HK-2 (cell line): ENCODE results near the gene CD74.
"Not testable (repeated sequence)": the region's sequence is repeated elsewhere in the genome, so short reads cannot be mapped to it uniquely, and the experiment has no call there.

Source experiments
- DNase-seq: peaks from one replicate; pipeline ENCODE4 v3.0.0-alpha.2; 2018; ENCODE audit not compliant: unreplicated experiment

CD74 gene

DNA sequence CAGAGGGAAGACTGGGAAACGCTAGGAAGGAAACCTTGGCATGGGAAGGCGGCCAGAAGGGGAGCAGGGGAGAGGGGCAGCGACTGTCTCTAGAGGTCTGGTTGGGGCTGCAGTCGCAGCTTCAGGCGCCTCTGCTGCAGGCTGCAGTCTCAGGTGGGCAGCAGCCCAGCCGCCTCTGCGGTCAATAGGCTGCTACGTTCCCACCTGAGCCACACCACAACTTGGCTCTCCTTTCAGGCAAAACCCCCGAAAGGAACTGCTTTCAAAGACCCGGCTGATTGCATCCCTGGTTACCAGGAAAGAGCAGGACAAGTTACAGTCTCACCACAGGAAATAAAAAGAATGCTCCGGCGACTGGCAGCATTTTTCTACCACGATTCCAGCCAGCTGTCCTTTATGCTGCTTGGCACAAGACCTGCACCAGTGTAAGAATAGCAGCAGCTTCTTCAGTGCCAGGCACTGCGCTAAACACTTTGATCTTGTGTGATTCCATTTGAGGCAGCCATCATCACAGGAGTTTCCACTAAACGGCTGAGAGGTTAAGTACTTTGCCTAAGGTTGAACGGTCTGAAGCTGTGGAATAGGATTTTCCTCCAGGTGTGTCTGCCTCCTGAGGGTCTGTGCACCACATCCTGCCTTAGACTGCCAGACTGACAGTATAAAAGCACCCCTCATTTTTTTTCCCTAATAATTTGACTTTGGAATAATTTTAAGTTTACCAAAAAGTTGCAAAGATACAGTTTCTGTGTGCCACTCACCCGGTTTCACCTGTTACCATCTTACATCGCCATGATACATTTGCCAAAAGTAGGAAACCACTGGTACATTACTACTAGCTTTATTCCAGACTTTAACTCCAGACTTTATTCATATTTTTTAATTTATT, 29.3 kb upstream of the CD74 start:
- DNase-seq, result no peak

DNA sequence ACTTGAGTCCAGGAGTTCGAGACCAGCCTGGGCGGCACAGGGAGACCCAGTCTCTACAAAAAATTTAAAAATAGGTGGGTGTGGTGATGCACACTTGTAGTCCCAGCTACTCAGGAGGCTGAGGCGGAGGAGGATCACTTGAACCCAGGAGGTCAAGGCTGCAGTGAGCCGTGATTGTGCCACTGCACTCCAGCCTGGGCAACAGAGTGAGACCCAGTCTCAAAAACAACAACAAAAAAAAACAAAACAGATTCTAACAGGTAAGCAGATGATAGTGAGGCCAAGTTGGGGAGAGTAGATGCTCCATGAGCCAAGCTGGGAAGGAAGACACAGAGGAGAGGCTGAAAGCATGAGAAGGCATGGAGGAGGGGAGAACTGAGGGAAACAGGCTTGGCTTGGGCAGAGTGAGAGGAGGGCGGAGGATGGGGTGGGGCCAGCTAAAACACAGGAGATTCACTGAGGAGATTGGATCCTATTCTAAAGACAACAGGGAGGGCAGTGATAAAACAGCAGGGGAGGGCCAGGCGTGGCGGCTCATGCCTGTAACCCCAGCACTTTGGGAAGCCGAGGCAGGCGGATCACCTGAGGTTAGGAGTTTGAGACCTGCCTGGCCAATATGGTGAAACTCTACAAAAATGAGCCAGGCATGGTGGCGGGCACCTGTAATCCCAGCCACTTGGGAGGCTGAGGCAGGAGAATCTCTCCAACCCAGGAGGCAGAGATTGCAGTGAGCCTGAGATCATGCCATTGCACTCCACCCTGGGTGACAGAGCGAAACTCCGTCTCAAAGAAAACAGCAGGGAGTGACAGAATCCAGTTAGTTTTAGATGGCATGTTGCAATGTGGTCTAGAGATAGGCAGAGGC, 28.5 kb upstream of the CD74 start:
- no peak for DNase-seq

DNA sequence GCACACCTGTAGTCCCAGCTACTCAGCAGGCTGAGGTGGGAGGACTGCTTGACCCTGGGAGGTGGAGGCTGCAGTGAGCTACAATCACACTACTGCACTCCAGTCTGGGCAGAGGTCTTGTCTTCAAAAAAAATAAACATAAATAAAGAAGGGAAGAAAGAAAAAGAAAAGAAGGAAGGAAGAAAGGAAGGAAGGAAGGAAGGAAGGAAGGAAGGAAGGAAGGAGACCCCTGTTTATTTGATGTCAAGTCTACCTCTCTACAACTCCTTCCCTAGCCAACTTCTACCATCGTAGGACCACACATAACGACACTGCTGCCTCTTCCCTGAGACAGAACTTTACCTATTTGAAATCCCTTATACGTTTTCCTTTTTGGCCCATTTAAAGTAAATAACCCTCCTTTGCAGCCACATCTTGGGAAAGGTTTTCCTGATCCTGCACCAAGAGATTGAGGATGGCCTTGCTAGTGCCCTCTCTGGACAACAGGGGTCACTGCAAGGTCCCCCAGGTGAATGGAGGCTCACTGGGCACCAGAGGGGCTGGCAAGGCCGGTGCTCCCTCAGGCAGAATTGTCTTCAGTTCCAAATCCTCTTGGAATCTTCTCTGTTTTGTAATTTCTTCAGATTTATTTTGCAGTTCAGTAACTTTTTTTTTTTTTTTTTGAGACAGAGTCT, 26.3 kb upstream of the CD74 start:
- DNase-seq, result no peak

DNA sequence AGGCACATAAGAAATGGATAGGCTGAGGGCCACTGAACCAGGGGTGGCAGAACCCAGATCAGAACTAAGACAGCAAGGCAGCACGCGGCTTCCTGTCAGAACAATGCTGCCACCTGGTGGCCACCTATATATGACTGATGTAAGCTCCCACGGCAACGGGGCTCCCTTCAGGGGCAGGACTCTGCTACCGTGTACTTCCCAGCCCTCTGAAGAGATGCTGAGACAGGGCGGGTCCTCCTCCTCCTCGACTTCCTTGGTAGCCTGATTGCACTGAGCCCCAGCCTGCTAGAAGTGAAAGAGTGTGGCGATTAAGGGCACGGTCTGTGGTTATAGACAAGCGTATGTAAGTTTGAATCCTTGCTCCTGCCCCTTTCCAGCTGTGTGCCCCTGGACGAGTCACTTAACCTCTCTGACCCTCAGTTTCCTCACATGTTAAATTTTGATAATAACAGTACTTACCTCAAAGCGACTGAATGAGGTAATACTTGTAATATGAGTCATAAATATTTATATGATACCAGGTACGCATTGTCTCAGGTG, 23.5 kb upstream of the CD74 start:
- DNase-seq, result peak; percentile 75

DNA sequence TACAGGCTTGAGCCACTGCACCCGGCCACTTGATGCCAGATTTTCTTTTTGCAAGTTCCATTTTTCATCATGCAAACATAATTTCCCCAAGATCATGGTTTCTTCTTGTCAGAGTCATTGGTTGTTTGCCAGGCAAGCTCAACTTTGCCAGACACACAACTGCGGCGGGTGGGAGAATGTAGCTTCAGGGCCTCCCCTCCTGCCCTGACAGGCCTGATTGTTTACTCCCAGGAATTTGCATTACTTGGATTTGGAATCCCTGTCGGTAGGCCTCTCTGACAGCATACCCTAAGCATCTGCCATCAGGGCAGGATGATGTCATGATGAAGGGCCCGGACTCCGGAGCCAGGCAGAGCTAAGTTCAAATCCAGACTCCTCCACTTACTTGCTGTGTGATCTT, 21.8 kb upstream of the CD74 start:
- DNase-seq, result no peak

DNA sequence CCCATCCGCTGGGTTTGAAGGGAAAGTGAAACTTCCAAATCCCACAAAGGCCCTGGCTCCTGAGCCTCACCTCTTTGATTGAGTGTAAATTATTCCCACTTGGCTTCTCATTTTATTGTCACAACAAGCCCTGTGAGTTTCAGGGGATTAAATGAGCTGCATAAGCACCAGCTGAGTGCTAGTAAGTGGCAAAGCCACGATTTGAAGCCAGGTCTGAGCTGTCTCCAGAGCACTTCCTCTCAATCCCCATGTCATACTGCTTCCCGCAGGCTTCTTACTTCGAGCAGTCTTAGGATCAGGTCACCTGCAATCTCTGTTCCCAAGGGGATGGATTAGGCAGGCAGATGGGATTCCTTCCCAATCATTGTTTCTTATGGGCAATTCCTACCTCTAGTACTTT, 18.9 kb upstream of the CD74 start:
- no peak for DNase-seq

DNA sequence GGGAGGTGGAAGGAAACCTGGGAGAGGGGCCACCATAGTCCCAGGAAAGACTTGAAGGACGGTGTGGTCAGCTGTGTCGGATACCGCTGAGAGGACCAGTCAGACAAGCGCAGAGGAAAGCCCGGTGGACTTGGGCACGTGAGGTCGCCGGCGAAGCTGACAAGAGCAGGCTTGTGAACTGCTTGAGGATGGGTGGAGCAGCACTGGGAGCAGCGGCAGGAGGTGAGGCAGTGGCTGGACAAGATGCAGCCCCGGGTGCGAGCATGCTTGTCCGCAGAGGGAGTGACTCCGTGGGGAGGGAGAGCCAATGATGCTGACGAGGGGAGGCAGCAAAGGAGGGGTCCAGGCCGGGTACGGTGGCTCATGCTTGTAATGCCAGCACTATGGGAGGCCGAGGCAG, 18.3 kb upstream of the CD74 start:
- DNase-seq, result no peak

DNA sequence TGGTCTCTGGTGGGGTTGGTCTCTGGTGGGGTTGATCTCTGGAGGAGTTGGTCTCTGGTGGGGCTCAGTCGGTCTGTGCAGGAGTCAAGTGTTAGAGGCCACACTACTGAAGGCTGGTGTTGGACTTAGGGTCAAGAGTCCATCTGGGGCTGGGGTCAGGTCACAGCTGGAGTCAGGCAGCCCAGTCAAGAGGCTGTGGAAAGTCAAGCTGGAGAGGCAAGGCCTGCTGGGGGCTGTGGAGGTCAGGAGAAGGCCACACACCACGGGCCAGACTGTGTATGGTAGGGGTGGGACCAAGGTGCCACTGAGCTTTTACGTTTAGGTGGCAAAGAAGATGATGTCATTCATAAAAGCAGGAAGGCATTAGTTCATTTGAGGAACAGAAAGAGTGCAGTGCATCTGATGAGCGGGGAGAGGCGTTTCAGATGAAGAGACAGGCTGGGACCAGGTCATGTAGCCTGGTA, 16.7 kb upstream of the CD74 start:
- no peak for DNase-seq

DNA sequence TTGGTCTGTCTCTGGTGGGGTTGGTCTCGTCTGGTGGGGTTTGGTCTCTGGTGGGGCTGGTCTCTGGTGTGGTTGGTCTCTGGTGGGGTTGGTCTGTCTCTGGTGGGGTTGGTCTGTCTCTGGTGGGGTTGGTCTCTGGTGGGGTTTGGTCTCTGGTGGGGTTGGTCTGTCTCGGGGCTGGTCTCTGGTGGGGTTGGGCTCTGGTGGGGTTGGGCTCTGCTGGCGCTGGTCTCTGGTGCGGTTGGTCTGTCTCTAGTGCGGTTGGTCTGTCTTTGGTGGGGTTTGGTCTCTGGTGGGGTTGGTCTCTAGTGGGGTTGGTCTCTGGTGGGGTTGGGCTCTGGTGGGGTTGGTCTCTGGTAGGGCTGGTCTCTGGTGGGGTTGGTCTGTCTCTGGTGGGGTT, 16.3 kb upstream of the CD74 start:
- no peak for DNase-seq

DNA sequence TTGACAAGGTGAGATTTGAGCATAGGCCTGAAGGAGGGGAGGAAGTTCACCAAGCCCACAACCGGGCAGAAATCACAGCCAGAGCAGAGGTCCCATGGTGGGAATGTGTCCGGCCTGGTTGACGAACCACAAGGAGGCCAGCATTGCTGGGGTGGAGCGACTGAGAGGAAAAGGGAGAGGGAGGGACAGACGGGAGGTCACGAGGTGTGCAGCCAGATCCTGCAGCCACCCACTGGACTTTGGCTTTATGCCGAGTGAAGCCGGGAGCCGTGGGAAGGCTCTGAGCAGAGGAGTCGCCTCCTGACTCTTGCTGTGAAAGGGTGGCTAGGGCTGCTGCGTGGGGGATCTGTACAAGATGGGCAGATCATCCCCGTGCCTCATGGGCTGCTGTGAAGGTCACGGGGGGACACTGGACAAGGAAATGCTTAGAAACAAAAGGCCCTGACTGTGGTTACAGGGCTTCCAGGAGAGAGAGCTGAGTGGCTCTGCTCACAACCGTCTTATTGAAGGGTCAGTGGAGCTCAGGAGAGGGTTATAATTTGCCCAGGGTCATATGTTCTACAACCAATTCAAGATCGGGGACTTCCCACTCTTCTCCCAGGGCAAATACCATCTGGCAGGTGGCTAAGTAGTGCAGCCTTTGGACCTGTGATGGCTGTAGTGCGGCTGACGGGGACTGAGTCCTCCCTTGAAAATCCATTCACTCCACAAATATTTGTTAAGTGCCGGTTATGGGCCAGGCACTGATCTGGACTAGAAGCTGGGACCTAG, 15.6 kb upstream of the CD74 start:
- peak; percentile 66 for DNase-seq

DNA sequence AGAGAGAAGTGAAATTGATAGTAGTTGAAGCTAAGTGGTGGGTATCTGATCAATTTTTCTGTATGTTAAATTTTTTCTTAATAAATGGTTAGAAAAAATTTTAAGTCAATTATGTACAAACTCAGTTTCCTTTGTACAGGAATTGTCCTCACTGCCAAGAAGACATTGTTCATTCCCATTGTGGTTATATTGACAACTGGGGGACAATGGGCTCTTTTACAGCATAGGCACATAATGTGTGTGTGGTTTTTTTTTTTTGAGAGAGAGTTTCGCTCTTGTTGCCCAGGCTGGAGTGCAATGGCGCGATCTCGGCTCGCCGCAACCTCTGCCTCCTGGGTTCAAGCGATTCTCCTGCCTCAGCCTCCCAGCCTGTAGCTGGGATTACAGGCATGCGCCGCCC, 13.5 kb upstream of the CD74 start:
- not testable (repeated sequence) for DNase-seq

DNA sequence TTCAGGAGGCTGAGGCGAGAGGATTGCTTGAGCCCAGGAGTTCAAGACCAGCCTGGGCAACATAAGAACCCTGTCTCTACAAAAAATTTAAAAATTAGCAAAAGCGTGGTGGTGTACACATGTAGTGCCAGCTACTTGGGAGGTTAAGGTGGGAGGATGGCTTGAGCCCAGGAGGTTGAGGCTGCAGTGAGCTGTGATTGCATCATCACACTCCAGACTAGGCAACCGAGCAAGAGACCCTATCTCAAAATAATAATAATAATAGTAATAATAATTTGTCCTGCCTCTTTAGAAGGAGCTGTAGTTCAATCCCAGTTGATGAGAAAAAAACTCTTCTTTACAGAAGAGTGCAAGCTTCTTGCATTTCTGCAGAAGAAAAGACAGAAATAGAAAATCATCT, 10.0 kb upstream of the CD74 start:
- DNase-seq, result no peak

DNA sequence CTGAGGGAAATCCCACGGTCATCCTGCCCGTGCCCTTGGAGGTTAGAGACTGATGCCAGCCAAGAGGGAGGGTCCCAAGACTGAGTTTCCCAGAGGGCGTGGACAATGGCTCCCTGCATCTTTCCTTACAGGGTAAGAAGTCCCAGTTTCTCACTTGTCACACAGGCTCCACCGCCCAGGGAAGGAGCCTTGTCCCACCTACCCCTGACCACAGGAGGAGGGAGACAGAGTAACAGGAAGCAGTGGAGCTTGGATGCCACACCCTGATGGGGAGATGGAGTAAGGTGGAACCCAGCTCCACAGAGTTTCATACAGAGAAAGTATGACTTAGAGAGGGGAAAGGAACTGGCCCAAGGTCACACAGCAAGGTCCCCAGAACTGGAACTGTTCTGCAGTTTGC, 9.4 kb upstream of the CD74 start:
- no peak for DNase-seq

DNA sequence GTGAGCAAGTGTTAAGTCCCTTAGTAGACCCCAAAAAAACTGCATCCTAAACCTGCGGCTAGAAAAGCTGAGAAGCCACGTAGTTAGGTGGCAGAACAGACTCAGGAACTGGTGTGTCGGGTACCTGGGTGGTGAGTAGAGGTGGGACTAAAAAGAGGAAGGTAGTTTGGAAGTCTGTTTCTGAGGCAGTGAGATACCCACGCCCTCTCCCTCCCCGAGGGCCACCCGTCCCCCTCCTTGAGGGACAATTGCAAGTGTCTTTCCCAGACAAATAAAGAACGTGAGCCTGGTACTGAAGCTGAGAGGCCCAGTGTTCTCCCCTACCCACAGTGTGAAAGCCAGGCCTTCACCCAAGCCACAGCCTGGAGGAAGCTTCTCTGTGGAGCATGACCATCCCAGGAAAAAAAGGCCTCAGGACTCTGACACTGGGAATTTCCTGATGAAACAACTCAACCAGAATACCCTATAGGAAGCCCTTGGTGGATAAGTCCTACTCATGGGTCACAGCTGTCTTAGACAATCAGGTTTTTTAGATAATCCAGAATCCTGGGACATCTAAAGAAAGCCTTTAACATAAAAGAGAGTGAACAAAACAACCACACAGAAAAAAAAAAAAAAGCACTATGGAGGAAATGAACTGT, 7.0 kb upstream of the CD74 start:
- DNase-seq, result no peak

DNA sequence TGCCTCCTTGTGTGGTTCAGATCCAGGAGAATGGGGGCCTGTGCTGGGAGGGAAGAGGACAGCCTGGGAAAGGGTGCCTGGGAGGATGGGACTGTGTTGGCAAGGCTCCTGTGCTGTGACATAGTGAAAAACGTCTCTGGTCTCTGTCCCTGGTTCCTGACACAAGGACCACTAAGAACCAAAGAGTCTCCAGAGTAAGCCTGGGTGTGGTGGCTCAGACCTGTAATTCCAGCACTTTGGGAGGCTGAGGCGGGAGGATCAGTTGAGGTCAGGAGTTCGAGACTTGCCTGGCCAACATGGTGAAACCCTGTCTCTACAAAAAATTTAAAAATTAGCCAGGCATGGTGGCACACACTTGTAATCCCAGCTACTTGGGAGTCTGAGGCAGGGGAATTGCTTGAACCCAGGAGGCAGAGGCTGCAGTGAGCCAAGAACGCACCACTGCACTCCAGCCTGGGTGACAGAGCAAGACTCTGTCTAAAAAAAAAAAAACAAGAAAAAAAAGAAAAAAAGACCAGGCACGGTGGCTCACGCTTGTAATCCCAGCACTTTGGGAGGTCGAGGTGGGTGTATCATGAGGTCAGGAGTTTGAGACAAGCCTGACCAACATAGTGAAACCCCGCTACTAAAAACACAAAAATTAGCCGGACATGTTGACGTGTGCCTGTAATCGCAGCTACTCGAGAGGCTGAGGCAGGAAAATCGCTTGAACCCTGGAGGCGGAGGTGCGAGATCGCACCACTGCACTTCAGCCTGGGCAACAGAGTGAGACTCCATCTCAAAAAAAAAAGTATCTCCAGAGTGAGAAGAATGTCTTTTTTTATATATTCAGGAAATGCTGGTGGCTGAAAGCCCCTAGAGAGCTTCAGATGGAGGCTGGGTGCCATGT, 1.4 kb upstream of the CD74 start:
- DNase-seq, result not testable (repeated sequence)

DNA sequence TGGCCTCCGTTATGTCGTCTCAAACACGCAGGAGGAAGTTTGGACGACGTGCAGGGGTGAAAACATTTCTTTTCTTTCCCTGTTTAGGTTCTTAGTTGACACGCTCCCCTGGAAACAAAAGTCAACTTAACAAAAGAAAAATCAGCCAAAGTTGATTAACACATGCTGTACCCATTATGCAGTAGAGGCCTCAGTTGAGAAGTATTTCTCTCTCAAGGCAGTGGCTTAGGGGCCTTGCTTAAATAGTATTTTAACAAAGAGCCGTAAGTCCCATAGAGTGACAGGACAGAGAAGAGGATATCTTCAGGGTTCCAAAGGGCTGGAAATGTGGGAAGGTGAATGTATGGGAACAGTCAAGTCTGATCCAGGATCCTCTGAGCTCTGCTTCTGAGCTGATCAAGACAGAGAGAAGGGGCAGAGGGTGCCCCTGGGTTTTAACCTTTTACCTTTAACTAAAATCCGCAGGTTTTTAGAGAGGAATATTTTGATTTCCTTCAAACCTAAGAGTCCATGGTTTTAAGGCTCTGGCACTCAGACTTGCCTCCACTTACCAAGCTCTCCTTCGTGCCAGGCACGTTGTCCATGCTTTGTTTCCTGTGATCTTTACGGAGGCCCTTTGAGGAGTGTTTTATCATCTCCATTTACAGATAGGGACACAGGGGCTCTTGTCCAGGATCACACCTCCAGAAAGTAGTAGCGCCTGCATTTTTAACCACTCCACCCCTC, 629 bp upstream of the CD74 start:
- no peak for DNase-seq

DNA sequence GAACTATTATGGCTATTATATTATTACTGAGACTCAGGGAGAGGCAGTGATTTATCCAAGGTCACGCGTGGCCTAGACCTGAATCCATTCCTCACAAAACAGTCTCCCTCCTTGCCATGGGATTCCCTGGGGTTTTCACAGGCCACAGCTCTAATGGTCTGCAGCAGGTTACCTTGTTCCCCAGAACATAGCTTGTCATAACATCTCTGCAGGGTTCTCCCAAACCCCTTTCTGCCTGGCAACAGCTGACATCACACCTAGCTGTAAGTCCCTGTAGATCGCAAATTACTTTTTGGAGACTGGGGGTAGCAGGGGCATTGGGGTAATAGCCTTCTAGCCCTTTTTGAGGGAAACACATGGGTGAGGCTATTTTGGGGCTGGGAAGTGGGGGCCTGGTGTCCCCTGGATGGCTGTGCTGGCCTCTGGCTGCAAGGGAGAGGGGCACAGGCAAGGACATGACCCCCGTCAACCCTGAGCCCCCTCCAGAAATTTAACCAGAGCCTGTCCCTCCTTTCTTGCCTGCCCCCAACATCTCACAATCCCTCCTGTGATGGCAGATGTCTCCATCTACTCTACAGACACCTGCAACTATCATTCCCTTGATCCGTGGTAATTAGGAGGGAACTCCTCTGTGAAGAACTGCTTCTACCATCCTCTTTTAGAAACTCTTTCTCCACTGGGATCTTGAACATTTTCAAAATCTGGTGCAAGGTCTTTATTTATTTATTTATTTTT, 1.3 kb downstream of the CD74 start:
- no peak for DNase-seq

DNA sequence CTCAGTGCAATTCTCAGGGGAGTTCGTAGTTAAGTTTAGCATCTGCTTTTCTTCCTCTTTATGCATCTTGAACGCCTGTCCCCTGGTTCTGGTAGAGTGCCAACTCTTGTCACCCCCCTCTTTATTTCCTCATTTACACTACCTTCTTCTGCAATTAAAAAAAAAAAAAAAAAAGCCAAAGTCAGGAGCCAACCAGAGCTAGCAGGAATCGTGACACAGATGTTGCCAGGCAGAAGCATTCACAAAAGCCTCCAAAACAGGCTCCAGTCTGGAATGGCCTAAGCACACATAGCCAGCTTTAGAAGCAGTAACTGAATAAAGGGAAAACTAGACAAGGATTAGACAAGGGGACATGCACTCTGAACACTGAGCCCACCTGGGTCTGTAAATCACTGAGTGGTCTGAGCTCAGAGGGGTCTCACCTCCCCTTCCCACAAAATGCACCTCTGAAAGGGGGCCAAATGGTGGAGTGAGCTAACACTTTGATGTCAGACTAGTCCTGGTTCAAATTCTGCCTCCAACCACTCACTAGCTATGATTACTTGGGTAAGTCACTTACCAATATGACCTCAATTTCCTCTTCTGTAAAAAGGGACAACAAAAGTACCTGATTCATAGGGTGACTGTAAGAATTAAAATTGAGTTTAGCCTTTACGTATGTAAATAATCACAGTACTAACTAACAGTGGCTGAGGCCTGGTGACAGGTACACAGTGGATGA, 2.0 kb downstream of the CD74 start:
- no peak for DNase-seq
